ENCODE measurements around the gene KRT37. TPM values are rescaled to one million over a fixed set of nuclear protein-coding genes. Genes with fewer than 3 reads are reported as not detected.

KRT37 gene
- total RNA-seq, 1 experiment from 2014 or later: not detected

- Mint-ChIP-seq H3K4me3 (no peak overlapping the region), H3K36me3 (ENCODE audit: insufficient read depth in 1 of 3, low read depth in 3 of 3) (no peaks in the 10 kb centered on the region; a peak in 1 of 7 replicates), H3K4me1 (no peaks in the 10 kb centered on the region), H3K27ac (peak overlapping the region in 1 of 3 experiments; percentile 28; a peak in 1 of 7 replicates), H3K9me3 (no peaks in the 10 kb centered on the region; a peak in 1 of 5 replicates), H3K27me3 (ENCODE audit: low read depth) (peaks cover 10% of the 10 kb centered on the region)
- Histone ChIP-seq H4K91ac (ENCODE audit: insufficient read length, low read depth, low read length) (no peak overlapping the region), H2AFZ (ENCODE audit: low read length) (no peak overlapping the region), H2BK12ac (ENCODE audit: insufficient read length, low read depth, low read length) (no peak overlapping the region), H2BK120ac (ENCODE audit: low read depth, low read length, poor library complexity, severe bottlenecking) (no peak overlapping the region), H3K4me1 (ENCODE audit: insufficient read depth, low read length) (no peaks in the 10 kb centered on the region), H3K79me1 (ENCODE audit: insufficient read depth, low read depth, low read length, poor library complexity, severe bottlenecking) (no peaks in the 10 kb centered on the region), H2AK5ac (ENCODE audit: insufficient read length, low read length) (no peak overlapping the region), H3K27me3 (ENCODE audit: insufficient read depth, low read length) (no peaks in the 10 kb centered on the region), H2BK5ac (ENCODE audit: insufficient read length, low read length) (no peak overlapping the region), H3T11ph (ENCODE audit: low read length) (no peak overlapping the region), H3K9ac (ENCODE audit: extremely low read depth, insufficient read length, low read length) (no peak overlapping the region), H3K4me2 (ENCODE audit: insufficient read depth, insufficient read length, low read length) (no peak overlapping the region), H3K23me2 (ENCODE audit: insufficient read length, low read depth, low read length, poor library complexity, severe bottlenecking) (no peaks in the 10 kb centered on the region), H2BK20ac (ENCODE audit: low read depth, low read length, poor library complexity, severe bottlenecking) (no peak overlapping the region), H3K56ac (ENCODE audit: insufficient read length, low read depth, low read length) (no peak overlapping the region), H3K14ac (ENCODE audit: insufficient read depth, low read length) (no peak overlapping the region), H3K79me2 (ENCODE audit: insufficient read depth, low read length) (no peaks in the 10 kb centered on the region), H3K18ac (ENCODE audit: insufficient read length, low read depth, low read length) (no peak overlapping the region), H3K23ac (ENCODE audit: insufficient read length, low read depth, low read length) (no peak overlapping the region), H2BK15ac (ENCODE audit: low read depth, low read length) (no peak overlapping the region), H4K5ac (ENCODE audit: insufficient read length, low read depth, low read length) (no peak overlapping the region), H3K4ac (ENCODE audit: low read depth, low read length) (no peak overlapping the region), H4K20me1 (ENCODE audit: control insufficient read depth, insufficient read depth, insufficient read length) (no peaks in the 10 kb centered on the region), H4K8ac (replicated peaks; ENCODE audit: insufficient read length, low read depth, low read length) (no peak overlapping the region), H3K9me3 (ENCODE audit: control insufficient read depth, low read depth, low read length) (no peaks in the 10 kb centered on the region), H3K27ac (ENCODE audit: insufficient read length, low read depth, low read length) (no peak overlapping the region)
- no peak for DNase-seq
- no peak for TF ChIP-seq CTCF (conservative IDR thresholded peaks at IDR 0.05)
- WGBS (ENCODE audit: extremely low coverage, insufficient read length, low lambda C conversion rate): no CpG with 5 or more reads among the region's 7 CpGs
Observed at GRCh38 chr17:41437254-41437653, 12.9 kb upstream of the KRT37 start.
